ENCODE measurements around the gene NIBAN1. TPM values are rescaled to one million over a fixed set of nuclear protein-coding genes. Genes with fewer than 3 reads are reported as not detected.
A peak's percentile ranks its signal among the peaks of the same experiment; 100 is the strongest.

Gene NIBAN1
- total RNA-seq, 4 donors from 2014 or later: 17.7 to 26.4 (median 22.1) TPM

DNA sequence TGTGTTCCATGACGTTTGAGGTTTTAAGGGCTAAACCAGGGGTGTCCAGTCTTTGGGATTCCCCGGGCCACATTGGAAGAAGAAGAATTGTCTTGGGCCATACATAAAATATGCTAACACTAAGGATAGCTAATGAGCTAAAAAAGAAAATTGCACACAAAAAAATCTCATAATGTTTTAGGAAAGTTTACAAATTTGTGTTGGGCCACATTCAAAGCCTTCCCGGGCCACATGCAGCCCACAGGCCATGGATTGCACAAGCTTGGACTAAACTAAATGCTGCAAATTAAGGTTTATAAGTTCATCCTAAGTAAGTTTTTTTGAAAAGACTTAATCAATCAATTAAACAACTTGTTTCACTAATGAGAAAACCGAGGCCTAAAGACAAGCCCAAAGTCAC is 21.9 kb downstream of the NIBAN1 start:
- Histone ChIP-seq H3K4me1 (peaks cover 0 to 14% (median 4%) of the 10 kb centered on the region in 4 donors), H3K27ac (no peak overlapping the region)
- WGBS, 2 donors: 84 to 88% methylated on average over 4 of the region's 4 CpGs

DNA sequence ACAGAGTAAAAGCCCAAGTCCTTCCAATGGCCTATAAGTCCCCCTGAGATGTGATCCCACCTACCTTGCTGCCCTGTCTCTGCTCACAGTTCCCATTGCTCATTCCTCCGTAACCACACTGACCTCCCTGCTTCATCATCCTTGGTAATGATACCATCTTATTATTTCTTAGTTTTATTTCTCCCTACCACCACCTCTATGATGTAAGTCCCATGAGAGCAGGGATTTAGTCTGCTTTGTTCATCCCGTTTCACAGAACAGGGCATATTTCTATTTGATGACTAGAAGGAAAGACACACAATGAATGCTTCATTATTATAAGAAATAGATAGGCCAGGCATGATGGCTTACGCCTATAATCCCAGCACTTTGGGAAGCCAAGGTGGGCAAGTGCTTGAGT is 22.5 kb downstream of the NIBAN1 start:
- H3K4me1 ChIP-seq: peaks cover 0 to 20% (median 5%) of the 10 kb centered on the region in 4 donors
- TF ChIP-seq POLR2A (IDR thresholded peaks at IDR 0.05): no peak
- TF ChIP-seq EP300 (IDR thresholded peaks at IDR 0.05): no peak
- TF ChIP-seq, protein P1, sequence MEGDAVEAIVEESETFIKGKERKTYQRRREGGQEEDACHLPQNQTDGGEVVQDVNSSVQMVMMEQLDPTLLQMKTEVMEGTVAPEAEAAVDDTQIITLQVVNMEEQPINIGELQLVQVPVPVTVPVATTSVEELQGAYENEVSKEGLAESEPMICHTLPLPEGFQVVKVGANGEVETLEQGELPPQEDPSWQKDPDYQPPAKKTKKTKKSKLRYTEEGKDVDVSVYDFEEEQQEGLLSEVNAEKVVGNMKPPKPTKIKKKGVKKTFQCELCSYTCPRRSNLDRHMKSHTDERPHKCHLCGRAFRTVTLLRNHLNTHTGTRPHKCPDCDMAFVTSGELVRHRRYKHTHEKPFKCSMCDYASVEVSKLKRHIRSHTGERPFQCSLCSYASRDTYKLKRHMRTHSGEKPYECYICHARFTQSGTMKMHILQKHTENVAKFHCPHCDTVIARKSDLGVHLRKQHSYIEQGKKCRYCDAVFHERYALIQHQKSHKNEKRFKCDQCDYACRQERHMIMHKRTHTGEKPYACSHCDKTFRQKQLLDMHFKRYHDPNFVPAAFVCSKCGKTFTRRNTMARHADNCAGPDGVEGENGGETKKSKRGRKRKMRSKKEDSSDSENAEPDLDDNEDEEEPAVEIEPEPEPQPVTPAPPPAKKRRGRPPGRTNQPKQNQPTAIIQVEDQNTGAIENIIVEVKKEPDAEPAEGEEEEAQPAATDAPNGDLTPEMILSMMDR (IDR thresholded peaks at IDR 0.05): no peak
- 83 to 91% methylated on average over 3 of the region's 3 CpGs for WGBS, 2 donors
- H3K36me3 ChIP-seq: no peaks in the 10 kb centered on the region
- H3K9me3 ChIP-seq: no peaks in the 10 kb centered on the region
- H3K4me3 ChIP-seq: no peak overlapping the region
- no peak overlapping the region for H3K27ac ChIP-seq
- no peak for DNase-seq (ENCODE audit: low spot score in 2 of 2)
- H3K27me3 ChIP-seq: no peaks in the 10 kb centered on the region

More for the DNA sequence above, 21.9 kb downstream of the NIBAN1 start:
- H3K9me3 ChIP-seq: no peaks in the 10 kb centered on the region
- TF ChIP-seq, protein P1 (IDR thresholded peaks at IDR 0.05): no peak
- TF ChIP-seq POLR2A (IDR thresholded peaks at IDR 0.05): no peak
- TF ChIP-seq EP300 (IDR thresholded peaks at IDR 0.05): no peak
- H3K36me3 ChIP-seq: no peaks in the 10 kb centered on the region
- H3K4me3 ChIP-seq: no peak overlapping the region
- no peaks in the 10 kb centered on the region for H3K27me3 ChIP-seq
- no peak for DNase-seq (ENCODE audit: low spot score in 2 of 2)

DNA sequence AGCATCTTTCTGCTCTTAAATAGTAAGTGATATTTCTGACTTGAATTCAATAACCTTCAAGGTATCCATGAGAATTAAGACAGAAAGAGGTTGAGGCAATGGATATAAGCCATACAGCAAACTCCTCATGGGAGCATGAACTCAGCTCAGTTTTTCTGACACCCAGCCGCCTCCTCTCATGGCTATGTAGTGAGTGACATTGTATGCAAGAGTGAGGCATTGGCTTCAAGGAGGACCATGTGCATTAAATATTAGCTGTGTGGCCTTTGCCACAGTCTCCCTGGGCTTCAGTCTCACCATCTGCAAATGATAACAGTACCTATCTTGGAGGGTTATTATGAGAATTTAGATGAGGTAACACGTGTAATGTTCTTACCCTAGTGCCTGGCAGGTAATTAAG is 23.4 kb downstream of the NIBAN1 start:
- TF ChIP-seq, protein P1 (IDR thresholded peaks at IDR 0.05): no peak
- TF ChIP-seq EP300 (IDR thresholded peaks at IDR 0.05): no peak
- TF ChIP-seq POLR2A (IDR thresholded peaks at IDR 0.05): no peak
- peaks cover 0 to 29% (median 5%) of the 10 kb centered on the region in 4 donors for H3K4me1 ChIP-seq
- WGBS, 2 donors: 86 to 88% methylated on average over 2 of the region's 2 CpGs
- H3K4me3 ChIP-seq: no peak overlapping the region
- H3K9me3 ChIP-seq: no peaks in the 10 kb centered on the region
- no peak overlapping the region for H3K27ac ChIP-seq
- H3K27me3 ChIP-seq: no peaks in the 10 kb centered on the region
- no peaks in the 10 kb centered on the region for H3K36me3 ChIP-seq
- no peak for DNase-seq (ENCODE audit: low spot score in 2 of 2)

DNA sequence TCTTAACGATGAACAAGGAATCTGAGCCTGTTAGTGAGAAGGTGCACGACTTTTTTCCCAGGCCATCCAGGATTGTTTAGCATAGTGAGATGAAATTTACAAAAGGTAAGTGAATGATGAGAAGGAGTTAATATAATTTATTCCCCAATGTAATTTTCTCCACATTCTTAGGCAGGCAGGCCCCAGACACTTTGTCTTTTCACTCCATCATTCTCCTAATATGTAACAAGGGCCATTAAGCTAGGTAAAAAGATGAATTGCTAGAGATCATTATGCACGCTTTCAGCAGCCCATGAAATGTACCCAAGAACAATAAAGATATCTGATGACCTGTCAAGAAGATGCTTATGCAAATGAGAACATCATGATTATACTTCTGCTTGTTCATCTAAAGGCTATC is 24.1 kb downstream of the NIBAN1 start:
- peaks cover 0 to 34% (median 8%) of the 10 kb centered on the region in 4 donors for H3K4me1 ChIP-seq
- no peak for TF ChIP-seq EP300 (IDR thresholded peaks at IDR 0.05)
- TF ChIP-seq POLR2A (IDR thresholded peaks at IDR 0.05): no peak
- TF ChIP-seq, protein P1 (IDR thresholded peaks at IDR 0.05): no peak
- WGBS, 2 donors: 82 to 85% methylated on average over 3 of the region's 3 CpGs

DNA sequence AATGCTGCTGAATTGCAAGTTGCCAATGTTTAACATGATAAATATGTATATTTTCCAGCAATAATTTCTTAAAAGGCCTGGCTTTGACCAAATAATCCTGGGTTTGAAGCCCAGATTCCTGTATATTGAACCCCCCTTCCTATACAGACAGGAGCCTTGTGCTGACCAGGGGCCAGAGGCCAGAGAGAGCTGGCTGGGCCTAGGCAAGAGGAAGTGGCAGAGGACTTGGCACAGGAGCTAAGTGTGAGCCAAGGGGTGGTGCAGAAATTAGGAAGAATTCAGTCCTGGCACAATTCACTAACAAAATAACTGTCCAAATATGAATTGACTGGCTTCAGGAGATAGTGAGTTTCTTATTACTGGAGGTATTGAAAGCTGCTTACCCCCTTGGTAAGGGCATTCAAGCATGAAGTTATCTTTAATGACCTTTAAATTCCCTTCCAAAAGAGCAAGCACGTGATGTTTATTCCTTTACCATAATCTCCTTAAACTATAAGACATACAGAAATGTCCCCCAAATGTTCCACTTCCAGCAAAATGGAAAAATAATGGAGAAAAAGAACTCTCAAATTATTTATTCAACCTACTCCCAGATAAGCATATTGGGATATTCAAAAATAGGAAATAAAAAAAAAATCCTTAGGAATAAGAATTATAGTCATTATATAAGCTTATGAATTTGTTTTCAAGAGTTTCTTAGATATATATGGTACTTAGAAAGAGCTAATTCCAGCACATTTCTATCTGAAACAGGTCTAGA is 26.6 kb downstream of the NIBAN1 start:
- no peaks in the 10 kb centered on the region for H3K36me3 ChIP-seq
- H3K27ac ChIP-seq: peak overlapping the region in 1 of 4 donors; percentile 19
- no peak overlapping the region for H3K4me3 ChIP-seq
- H3K4me1 ChIP-seq: peaks cover 0 to 28% (median 8%) of the 10 kb centered on the region in 4 donors
- 27 to 29% methylated on average over 1 of the region's 1 CpG for WGBS, 2 donors
- TF ChIP-seq, protein P1 (IDR thresholded peaks at IDR 0.05): no peak
- TF ChIP-seq POLR2A (IDR thresholded peaks at IDR 0.05): no peak
- TF ChIP-seq EP300 (IDR thresholded peaks at IDR 0.05): no peak
- no peak for DNase-seq (ENCODE audit: low spot score in 2 of 2)
- H3K27me3 ChIP-seq: no peaks in the 10 kb centered on the region
- H3K9me3 ChIP-seq: no peaks in the 10 kb centered on the region

More for the DNA sequence above, 24.1 kb downstream of the NIBAN1 start:
- Histone ChIP-seq H3K36me3 (no peaks in the 10 kb centered on the region), H3K27ac (no peak overlapping the region), H3K9me3 (no peaks in the 10 kb centered on the region), H3K4me3 (no peak overlapping the region), H3K27me3 (no peaks in the 10 kb centered on the region)
- no peak for DNase-seq (ENCODE audit: low spot score in 2 of 2)
